Islet precursor cell (in vitro differentiated cells): ENCODE results near the gene SMIM26.
A peak's percentile ranks its signal among the peaks of the same experiment; 100 is the strongest.

Experiments used
- DNase-seq: peaks from one replicate; pipeline ENCODE4 v3.0.0-alpha.2; 2018

SMIM26 gene

DNA sequence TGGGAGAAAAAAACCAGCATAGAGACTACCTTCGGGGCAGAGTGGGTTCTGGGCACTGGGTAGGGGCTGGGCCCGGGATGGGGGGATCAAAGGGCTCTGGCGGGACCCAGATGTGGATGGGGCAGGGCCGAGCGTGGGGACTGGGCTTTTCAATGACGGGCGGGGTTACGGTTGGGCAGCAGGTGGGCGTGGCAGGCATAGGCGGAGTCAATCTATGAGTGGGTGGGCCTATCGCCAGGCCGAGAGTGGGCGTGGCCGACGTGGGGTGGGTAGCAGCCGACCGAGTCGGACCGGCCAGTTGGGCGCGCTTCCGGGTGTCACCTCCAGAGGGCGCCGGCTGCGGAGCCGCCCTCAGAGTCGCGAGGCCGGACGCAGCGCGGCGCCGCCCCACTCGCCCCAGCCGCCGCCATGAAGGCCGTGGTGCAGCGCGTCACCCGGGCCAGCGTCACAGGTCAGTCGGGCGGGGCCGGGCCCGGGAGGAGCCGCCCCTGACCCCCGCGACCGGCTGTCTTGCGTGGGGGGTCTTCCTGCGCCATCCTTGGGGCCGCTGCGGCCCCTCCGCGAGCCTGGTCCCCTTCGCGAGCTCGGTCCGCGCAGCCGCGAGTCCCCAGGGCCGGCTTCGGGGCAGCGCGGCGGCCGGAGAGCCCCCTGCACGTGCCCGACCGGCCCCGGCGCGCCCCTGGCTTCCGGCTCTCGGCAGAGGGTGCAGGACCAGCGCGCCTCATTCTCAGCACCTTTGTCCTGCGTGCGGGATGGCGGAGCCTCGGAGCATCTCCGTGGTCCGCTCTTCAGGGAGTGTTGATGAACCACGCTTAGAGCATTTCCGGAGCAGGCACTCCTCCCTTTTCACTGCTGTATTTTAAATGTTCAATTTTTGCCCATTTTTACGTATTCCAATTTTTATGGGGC is 20.7 kb downstream of the SMIM26 start, which contains the start of gene DTD1:
Gene DTD1, plus strand, starts transcription at position 390 of the 909 bp plus-strand sequence. Its CDS starts 19 bp downstream, at position 409.
- peak; percentile 95 for DNase-seq

- no peak for DNase-seq
These were observed 21.3 kb downstream of the SMIM26 start for GRCh38 chr20:18588574-18588933.

- no peak for DNase-seq
These were observed 22.9 kb downstream of the SMIM26 start for GRCh38 chr20:18589941-18590674.

- DNase-seq, result no peak
These were observed 29.0 kb downstream of the SMIM26 start for GRCh38 chr20:18596270-18596669.

- DNase-seq, result no peak
These were observed 42.5 kb downstream of the SMIM26 start for GRCh38 chr20:18609741-18610140.

- no peak for DNase-seq
These were observed 44.3 kb downstream of the SMIM26 start for GRCh38 chr20:18611492-18611891.

GRCh38 chr20:18613553-18613952 is 46.3 kb downstream of the SMIM26 start:
- no peak for DNase-seq

DNA sequence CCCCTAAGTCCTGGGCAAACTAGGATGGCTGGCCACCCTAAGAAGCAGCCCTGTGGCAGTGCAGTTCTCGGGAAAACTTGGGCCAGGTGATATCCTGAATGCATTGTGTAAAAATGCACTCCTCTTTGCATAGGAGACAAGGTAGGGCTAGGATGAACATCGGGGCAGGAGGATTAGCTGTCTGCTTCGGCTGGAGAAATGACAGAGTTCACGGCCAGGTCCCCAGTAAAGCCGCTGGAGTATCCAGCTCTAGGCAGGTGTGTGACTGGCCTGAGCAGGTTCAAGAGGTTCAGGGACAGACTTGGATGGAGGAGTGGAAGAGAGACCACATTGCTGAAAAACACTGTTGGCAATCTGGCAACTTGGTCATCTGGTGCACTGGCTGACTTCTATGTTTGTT is 47.0 kb downstream of the SMIM26 start:
- DNase-seq, result no peak

GRCh38 chr20:18615020-18615650 is 47.9 kb downstream of the SMIM26 start:
- DNase-seq, result no peak
